Astrocyte (in vitro differentiated cells and primary cell): ENCODE data around the gene CCDC197. TPM values are rescaled to one million over a fixed set of nuclear protein-coding genes. Genes with fewer than 3 reads are reported as not detected.

ENCODE experiments used
- DNase-seq: peaks from one replicate; pipeline ENCODE4 v3.0.0-alpha.2; 2010; ENCODE audit warnings: low read depth
- FAIRE-seq: peaks from 2 replicates; lab custom pipeline; 2011; peaks lifted over from hg19 to GRCh38; lab: Jason Lieb, UNC
- H2AFZ ChIP-seq: 2 replicates; pipeline ENCODE4 v1.6.0; 2012; ENCODE audit warnings: low read depth, low read length, inconsistent platforms
- H3K27ac ChIP-seq: 2 replicates; pipeline ENCODE4 v1.5.1; 2011; ENCODE audit warnings: low read depth, low read length, inconsistent platforms
- H3K27me3 ChIP-seq: 2 replicates; pipeline ENCODE4 v1.6.0; 2011; ENCODE audit warnings: low read length, inconsistent platforms; ENCODE audit not compliant: insufficient read depth
- H3K36me3 ChIP-seq: 2 replicates; pipeline ENCODE4 v1.5.1; 2011; ENCODE audit warnings: low read length, inconsistent platforms; ENCODE audit not compliant: insufficient read depth
- H3K4me1 ChIP-seq: 2 replicates; pipeline ENCODE4 v1.5.1; 2011; ENCODE audit warnings: low read length, inconsistent platforms; ENCODE audit not compliant: insufficient read depth
- H3K4me2 ChIP-seq: 2 replicates; pipeline ENCODE4 v1.6.0; 2012; ENCODE audit warnings: low read length, inconsistent platforms
- H3K4me3 ChIP-seq: 2 replicates; pipeline ENCODE4 v1.5.1; 2011; ENCODE audit warnings: low read depth, mild to moderate bottlenecking, low read length, inconsistent platforms; ENCODE audit not compliant: insufficient read depth
- H3K79me2 ChIP-seq: 2 replicates; pipeline ENCODE4 v1.6.0; 2012; ENCODE audit warnings: mild to moderate bottlenecking, low read length, inconsistent platforms; ENCODE audit not compliant: insufficient read depth
- H3K9ac ChIP-seq: 2 replicates; pipeline ENCODE4 v1.6.0; 2012; ENCODE audit warnings: mild to moderate bottlenecking, low read length, inconsistent platforms
- H3K9me3 ChIP-seq: 2 replicates; pipeline ENCODE4 v1.5.1; 2012; ENCODE audit warnings: low read depth, mild to moderate bottlenecking, low read length, inconsistent platforms; ENCODE audit not compliant: insufficient read depth
- H4K20me1 ChIP-seq: 2 replicates; pipeline ENCODE4 v1.6.0; 2012; ENCODE audit warnings: low read length, inconsistent platforms; ENCODE audit not compliant: insufficient read depth
- H3K27ac Mint-ChIP-seq: one replicate; pipeline ENCODE4 v1.8.0; 2021; ENCODE audit warnings: mild to moderate bottlenecking, mixed read lengths; ENCODE audit not compliant: unreplicated experiment
- H3K27me3 Mint-ChIP-seq: one replicate; pipeline ENCODE4 v1.8.0; 2021; ENCODE audit warnings: low read depth, mixed read lengths; ENCODE audit not compliant: unreplicated experiment
- H3K36me3 Mint-ChIP-seq: one replicate; pipeline ENCODE4 v1.8.0; 2021; ENCODE audit warnings: low read depth, mixed read lengths; ENCODE audit not compliant: unreplicated experiment
- H3K4me1 Mint-ChIP-seq: one replicate; pipeline ENCODE4 v1.8.0; 2021; ENCODE audit warnings: low read depth, mixed read lengths; ENCODE audit not compliant: unreplicated experiment
- H3K4me3 Mint-ChIP-seq: one replicate; pipeline ENCODE4 v1.8.0; 2021; ENCODE audit warnings: mild to moderate bottlenecking, moderate library complexity, mixed read lengths; ENCODE audit not compliant: unreplicated experiment
- H3K9me3 Mint-ChIP-seq: one replicate; pipeline ENCODE4 v1.8.0; 2021; ENCODE audit warnings: mild to moderate bottlenecking, mixed read lengths; ENCODE audit not compliant: unreplicated experiment
- CTCF ChIP-seq: IDR thresholded peaks from 2 replicates; pipeline ENCODE4 v1.5.1; 2011; ENCODE audit warnings: low read depth, mild to moderate bottlenecking, inconsistent platforms, low read length, moderate library complexity; ENCODE audit not compliant: insufficient read depth
- EZH2 ChIP-seq: IDR thresholded peaks from 2 replicates; pipeline ENCODE4 v1.6.1; 2012; ENCODE audit warnings: mild to moderate bottlenecking, low read length, inconsistent platforms; ENCODE audit not compliant: insufficient read depth
- total RNA-seq: library from RNA; stranded (reverse); gene quantifications from 2 replicates; pipeline ENCODE4 v1.2.1, GENCODE V29; 2021

CCDC197 gene
- total RNA-seq, 1 donor from 2014 or later, result not detected

DNA sequence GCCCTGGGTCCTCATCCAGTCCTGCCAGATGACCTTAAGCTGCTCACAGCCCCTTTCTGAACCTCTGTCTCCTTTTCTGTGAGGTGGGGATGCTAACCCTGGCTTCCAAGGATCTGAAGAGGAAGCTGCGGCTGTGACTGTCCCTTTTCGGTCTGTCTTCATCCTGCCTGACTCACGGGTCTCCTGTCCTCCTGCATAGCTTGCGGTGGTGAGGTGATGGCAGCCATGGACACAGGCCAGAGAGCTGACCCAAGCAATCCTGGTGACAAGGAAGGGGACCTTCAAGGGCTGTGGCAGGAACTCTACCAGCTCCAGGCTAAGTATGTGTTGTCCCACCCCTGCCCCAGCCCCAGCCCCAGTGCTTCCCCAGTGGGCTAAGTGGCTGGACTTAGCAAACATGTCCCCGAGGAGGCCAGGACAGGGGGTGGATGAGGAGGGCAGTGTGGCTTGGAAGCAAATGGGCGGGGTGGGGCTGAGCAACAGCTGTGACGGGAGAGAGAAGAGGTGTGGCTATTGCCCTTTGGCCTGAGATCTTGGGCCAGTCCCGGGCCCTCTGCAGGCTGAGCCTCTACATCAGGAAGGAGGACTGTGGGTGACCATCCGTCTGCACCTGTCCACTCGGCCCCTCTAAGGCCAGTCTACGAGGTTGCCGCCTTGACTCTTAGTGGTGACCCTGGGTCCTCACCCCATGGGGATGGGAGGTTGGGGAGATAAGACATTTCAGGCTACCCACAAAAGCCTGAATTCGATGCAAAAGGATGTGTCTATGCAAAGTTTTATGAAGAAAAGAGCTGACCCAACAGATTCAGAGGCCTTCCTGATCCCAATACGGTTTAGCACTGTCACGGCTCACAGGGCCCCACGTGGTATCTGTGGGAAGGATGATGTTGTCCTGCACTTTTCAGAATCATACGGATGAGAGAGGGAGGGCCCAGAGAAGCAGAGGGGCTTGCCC lies 1.1 kb downstream of the CCDC197 start:
- no peaks in the 10 kb centered on the region for H3K36me3 ChIP-seq
- H3K4me3 ChIP-seq, result no peak overlapping the region
- peaks cover 62% of the 10 kb centered on the region for H3K27me3 Mint-ChIP-seq
- peaks cover 12% of the 10 kb centered on the region for H3K4me1 ChIP-seq
- no peak overlapping the region for H2AFZ ChIP-seq
- H3K27ac Mint-ChIP-seq, result no peak overlapping the region
- peaks cover 9% of the 10 kb centered on the region for H3K4me1 Mint-ChIP-seq
- no peak for FAIRE-seq
- H3K36me3 Mint-ChIP-seq, result peaks cover 2% of the 10 kb centered on the region
- H4K20me1 ChIP-seq, result no peaks in the 10 kb centered on the region
- peaks cover 12% of the 10 kb centered on the region for H3K27me3 ChIP-seq
- no peaks in the 10 kb centered on the region for H3K9me3 ChIP-seq
- TF ChIP-seq CTCF (no peak), EZH2 (no peak)
- H3K4me2 ChIP-seq, result no peak overlapping the region
- H3K9ac ChIP-seq, result no peak overlapping the region
- H3K9me3 Mint-ChIP-seq, result peaks cover 1% of the 10 kb centered on the region
- H3K27ac ChIP-seq, result no peak overlapping the region
- no peaks in the 10 kb centered on the region for H3K79me2 ChIP-seq
- H3K4me3 Mint-ChIP-seq, result no peak overlapping the region
- no peak for DNase-seq

GRCh38 chr14:93998871-93999403 lies 1.8 kb downstream of the CCDC197 start:
- H2AFZ ChIP-seq, result no peak overlapping the region
- FAIRE-seq, result no peak
- H3K27ac Mint-ChIP-seq, result no peak overlapping the region

More at GRCh38 chr14:93998871-93999403, 1.8 kb downstream of the CCDC197 start:
- Histone ChIP-seq H3K9me3 (no peaks in the 10 kb centered on the region), H3K4me3 (no peak overlapping the region), H3K79me2 (no peaks in the 10 kb centered on the region), H3K27ac (no peak overlapping the region), H3K4me2 (no peak overlapping the region), H3K27me3 (peaks cover 11% of the 10 kb centered on the region), H3K4me1 (peaks cover 12% of the 10 kb centered on the region), H4K20me1 (no peaks in the 10 kb centered on the region), H3K9ac (no peak overlapping the region), H3K36me3 (no peaks in the 10 kb centered on the region)
- no peaks in the 10 kb centered on the region for H3K9me3 Mint-ChIP-seq
- peaks cover 9% of the 10 kb centered on the region for H3K4me1 Mint-ChIP-seq
- TF ChIP-seq EZH2, result no peak
- no peak for TF ChIP-seq CTCF
- H3K36me3 Mint-ChIP-seq, result peaks cover 2% of the 10 kb centered on the region
- no peak overlapping the region for H3K4me3 Mint-ChIP-seq
- no peak for DNase-seq
- H3K27me3 Mint-ChIP-seq, result peaks cover 61% of the 10 kb centered on the region
